ENCODE results near the gene DLG2. TPM values are rescaled to one million over a fixed set of nuclear protein-coding genes. Genes with fewer than 3 reads are reported as not detected.

Gene DLG2
- total and polyA plus RNA-seq, 2 donors (not counting 3 experiments of a cell fraction or from before 2014, with no cell fraction given) = 0.15 to 1.1 TPM

DNA sequence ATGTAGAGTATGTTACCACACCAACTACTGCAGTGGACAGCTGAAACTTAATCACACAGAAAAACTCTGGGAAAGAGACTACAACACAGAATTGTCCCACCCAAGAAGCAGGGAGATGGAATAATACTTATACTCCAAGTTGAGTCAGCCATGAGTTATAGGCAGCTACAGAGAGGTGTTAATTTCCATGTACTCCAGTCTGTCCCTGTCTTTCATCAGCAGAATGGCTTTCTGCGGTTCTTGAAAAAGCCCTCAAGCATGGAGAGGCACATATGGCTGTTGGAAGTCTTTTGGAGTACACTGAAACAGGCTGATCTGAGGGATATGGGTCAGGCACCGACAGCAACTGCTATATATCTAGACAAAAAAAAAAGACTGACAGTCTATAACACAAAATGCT is 219.5 kb downstream of the DLG2 start:
- H3K4me2 ChIP-seq (ENCODE audit: insufficient read depth, low read length) = no peak overlapping the region
- no peaks in the 10 kb centered on the region for H3K9me1 ChIP-seq (replicated peaks; ENCODE audit: control insufficient read depth, extremely low read depth, insufficient read depth, low read length)
- POLR2A ChIA-PET = no interaction called here
- H3K4me1 ChIP-seq (ENCODE audit: control insufficient read depth, extremely low read depth, insufficient read depth, low read length) = no peaks in the 10 kb centered on the region
- BruUV-seq (replicated peaks) = no TSS peak
- no peak overlapping the region for H2AFZ ChIP-seq (ENCODE audit: low read depth, low read length)
- no peaks in the 10 kb centered on the region for H3K36me3 ChIP-seq (ENCODE audit: control insufficient read depth in 2 of 2, extremely low read depth in 1 of 2, insufficient read depth in 2 of 2, low read length in 2 of 2)
- FAIRE-seq = no peak
- dilution Hi-C loops (cut with MboI; ENCODE audit: extremely low pct_ligation_motif_present, low sequenced_read_pairs) (no loop called here), intact Hi-C loops (cut with micrococcal nuclease) (no loop called here)
- no peak for TF ChIP-seq MYC (IDR thresholded peaks at IDR 0.05; ENCODE audit: low read depth, low read length)
- TF ChIP-seq GATA2 (IDR thresholded peaks at IDR 0.05; ENCODE audit: insufficient read depth, insufficient read length, low read depth, low read length) = no peak
- TF ChIP-seq, protein P1, sequence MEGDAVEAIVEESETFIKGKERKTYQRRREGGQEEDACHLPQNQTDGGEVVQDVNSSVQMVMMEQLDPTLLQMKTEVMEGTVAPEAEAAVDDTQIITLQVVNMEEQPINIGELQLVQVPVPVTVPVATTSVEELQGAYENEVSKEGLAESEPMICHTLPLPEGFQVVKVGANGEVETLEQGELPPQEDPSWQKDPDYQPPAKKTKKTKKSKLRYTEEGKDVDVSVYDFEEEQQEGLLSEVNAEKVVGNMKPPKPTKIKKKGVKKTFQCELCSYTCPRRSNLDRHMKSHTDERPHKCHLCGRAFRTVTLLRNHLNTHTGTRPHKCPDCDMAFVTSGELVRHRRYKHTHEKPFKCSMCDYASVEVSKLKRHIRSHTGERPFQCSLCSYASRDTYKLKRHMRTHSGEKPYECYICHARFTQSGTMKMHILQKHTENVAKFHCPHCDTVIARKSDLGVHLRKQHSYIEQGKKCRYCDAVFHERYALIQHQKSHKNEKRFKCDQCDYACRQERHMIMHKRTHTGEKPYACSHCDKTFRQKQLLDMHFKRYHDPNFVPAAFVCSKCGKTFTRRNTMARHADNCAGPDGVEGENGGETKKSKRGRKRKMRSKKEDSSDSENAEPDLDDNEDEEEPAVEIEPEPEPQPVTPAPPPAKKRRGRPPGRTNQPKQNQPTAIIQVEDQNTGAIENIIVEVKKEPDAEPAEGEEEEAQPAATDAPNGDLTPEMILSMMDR (IDR thresholded peaks at IDR 0.05; ENCODE audit: extremely low read depth in 1 of 2, insufficient read depth in 1 of 2, low read depth in 1 of 2, low read length in 2 of 2) = no peak
- no peak for TF ChIP-seq FOS (IDR thresholded peaks at IDR 0.05; ENCODE audit: borderline replicate concordance, insufficient read depth, low read length)
- TF ChIP-seq, protein P2, sequence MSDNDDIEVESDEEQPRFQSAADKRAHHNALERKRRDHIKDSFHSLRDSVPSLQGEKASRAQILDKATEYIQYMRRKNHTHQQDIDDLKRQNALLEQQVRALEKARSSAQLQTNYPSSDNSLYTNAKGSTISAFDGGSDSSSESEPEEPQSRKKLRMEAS (IDR thresholded peaks at IDR 0.05; ENCODE audit: insufficient read depth, insufficient read length) = no peak
- no peak for TF ChIP-seq POLR2AphosphoS5 (IDR thresholded peaks at IDR 0.05; ENCODE audit: insufficient read depth, low read depth, low read length)
- TF ChIP-seq POLR2A (IDR thresholded peaks at IDR 0.05; ENCODE audit: low read depth, low read length) = no peak
- no peak for TF ChIP-seq EZH2 (IDR thresholded peaks at IDR 0.05; ENCODE audit: borderline replicate concordance, low read depth, low read length, severe bottlenecking)
- no peak for TF ChIP-seq JUN (IDR thresholded peaks at IDR 0.05; ENCODE audit: borderline replicate concordance, insufficient read depth, insufficient read length, low read depth)
- no peak overlapping the region for H3K4me3 ChIP-seq (replicated peaks in 1 of 3; ENCODE audit: insufficient read depth in 1 of 3, low read depth in 1 of 3, low read length in 3 of 3)
- H3K27me3 ChIP-seq (ENCODE audit: control insufficient read depth in 2 of 2, insufficient read depth in 2 of 2, low read length in 2 of 2) = no peaks in the 10 kb centered on the region
- DNase-seq (ENCODE audit: low read depth, low spot score) = no peak
- H3K9me3 ChIP-seq (replicated peaks; ENCODE audit: control insufficient read depth, insufficient read depth, low read length) = peaks cover 3% of the 10 kb centered on the region
- no peaks in the 10 kb centered on the region for H4K20me1 ChIP-seq (replicated peaks; ENCODE audit: control insufficient read depth, extremely low read depth, insufficient read depth, low read length)
- no peaks in the 10 kb centered on the region for H3K79me2 ChIP-seq (ENCODE audit: control insufficient read depth, insufficient read depth, low read length)
- CTCF ChIA-PET = no interaction called here
- no peak overlapping the region for H3K9ac ChIP-seq (replicated peaks; ENCODE audit: extremely low read depth, insufficient read depth, low read length)
- no peak overlapping the region for H3K27ac ChIP-seq (ENCODE audit: insufficient read depth, low read depth, low read length)
